Omental fat pad (tissue), 4 donors: ENCODE measurements around the gene NPHP1. TPM values are rescaled to one million over a fixed set of nuclear protein-coding genes. Genes with fewer than 3 reads are reported as not detected.
"Not testable (repeated sequence)": the region's sequence is repeated elsewhere in the genome, so short reads cannot be mapped to it uniquely, and the experiment has no call there.

Source experiments
- ATAC-seq: fragments of 150-250 bp; one replicate; pipeline ENCODE4 v1.9.1; 2016; ENCODE audit warnings: mild to moderate bottlenecking, moderate library complexity; ENCODE audit not compliant: low FRiP score
- DNase-seq: peaks from one replicate; pipeline ENCODE4 v3.0.0-alpha.2; 2019; ENCODE audit warnings: low spot score
- total RNA-seq, 4 donors: library from RNA; depleted of rRNA; stranded (reverse); fragments of >200 nt; gene quantifications; one replicate each; pipeline ENCODE4 v1.1.0, GENCODE V29; 2016
- TF ChIP-seq, protein P1 (sequence below), 3 donors: fragments of 450-650 bp; IDR thresholded peaks; one replicate each; pipeline ENCODE4 v1.5.1; 2016 to 2017; ENCODE audit warnings: antibody characterized with exemption in 3 of 3, mild to moderate bottlenecking in 3 of 3, moderate library complexity in 2 of 3

The NPHP1 gene
- total RNA-seq, 4 donors from 2014 or later: 2.4 to 7.4 (median 3.7) TPM

DNA sequence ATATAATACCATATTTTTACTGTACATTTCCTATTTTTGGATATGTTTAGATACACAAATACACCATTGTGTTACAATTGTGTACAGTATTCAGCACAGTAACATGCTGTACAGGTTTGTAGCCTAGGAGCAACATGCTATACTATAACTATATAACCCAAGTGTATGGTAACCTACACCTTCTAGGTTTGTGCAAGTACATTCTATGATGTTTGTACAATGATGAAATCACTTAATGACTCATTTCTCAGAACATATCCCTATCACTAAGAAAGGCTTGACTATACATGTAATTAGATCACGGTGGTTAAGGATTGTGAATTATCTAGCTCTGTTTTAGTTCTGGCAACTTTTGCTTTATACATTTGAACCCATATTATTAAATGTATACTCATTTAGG is 31.3 kb downstream of the NPHP1 start:
- DNase-seq (no peak), ATAC-seq (no peak)
- TF ChIP-seq, protein P1, sequence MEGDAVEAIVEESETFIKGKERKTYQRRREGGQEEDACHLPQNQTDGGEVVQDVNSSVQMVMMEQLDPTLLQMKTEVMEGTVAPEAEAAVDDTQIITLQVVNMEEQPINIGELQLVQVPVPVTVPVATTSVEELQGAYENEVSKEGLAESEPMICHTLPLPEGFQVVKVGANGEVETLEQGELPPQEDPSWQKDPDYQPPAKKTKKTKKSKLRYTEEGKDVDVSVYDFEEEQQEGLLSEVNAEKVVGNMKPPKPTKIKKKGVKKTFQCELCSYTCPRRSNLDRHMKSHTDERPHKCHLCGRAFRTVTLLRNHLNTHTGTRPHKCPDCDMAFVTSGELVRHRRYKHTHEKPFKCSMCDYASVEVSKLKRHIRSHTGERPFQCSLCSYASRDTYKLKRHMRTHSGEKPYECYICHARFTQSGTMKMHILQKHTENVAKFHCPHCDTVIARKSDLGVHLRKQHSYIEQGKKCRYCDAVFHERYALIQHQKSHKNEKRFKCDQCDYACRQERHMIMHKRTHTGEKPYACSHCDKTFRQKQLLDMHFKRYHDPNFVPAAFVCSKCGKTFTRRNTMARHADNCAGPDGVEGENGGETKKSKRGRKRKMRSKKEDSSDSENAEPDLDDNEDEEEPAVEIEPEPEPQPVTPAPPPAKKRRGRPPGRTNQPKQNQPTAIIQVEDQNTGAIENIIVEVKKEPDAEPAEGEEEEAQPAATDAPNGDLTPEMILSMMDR (IDR thresholded peaks at IDR 0.05): no peak

DNA sequence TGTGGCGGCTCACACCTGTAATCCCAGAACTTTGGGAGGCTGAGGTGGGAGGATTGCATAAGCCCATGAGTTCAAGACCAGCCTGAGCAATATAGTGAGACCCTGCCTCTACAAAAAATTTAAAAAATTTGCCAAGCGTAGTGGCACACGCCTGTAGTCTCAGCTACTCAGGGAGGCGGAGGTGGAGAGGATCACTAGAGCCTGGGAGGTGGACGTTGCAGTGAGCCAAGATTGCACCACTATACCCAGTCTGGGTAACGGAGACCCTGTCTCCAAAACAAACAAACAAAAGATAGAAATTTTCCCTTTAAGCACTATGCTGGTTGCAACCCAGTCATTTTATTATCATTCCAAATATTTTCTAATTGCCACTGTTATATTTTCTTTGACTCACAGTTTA is 32.3 kb downstream of the NPHP1 start:
- no peak for ATAC-seq
- TF ChIP-seq, protein P1 (IDR thresholded peaks at IDR 0.05): no peak

GRCh38 chr2:110170102-110170501 is 34.7 kb downstream of the NPHP1 start:
- ATAC-seq (no peak), DNase-seq (no peak)
- TF ChIP-seq, protein P1 (IDR thresholded peaks at IDR 0.05): no peak

More for the DNA sequence above, 32.3 kb downstream of the NPHP1 start:
- DNase-seq: no peak

DNA sequence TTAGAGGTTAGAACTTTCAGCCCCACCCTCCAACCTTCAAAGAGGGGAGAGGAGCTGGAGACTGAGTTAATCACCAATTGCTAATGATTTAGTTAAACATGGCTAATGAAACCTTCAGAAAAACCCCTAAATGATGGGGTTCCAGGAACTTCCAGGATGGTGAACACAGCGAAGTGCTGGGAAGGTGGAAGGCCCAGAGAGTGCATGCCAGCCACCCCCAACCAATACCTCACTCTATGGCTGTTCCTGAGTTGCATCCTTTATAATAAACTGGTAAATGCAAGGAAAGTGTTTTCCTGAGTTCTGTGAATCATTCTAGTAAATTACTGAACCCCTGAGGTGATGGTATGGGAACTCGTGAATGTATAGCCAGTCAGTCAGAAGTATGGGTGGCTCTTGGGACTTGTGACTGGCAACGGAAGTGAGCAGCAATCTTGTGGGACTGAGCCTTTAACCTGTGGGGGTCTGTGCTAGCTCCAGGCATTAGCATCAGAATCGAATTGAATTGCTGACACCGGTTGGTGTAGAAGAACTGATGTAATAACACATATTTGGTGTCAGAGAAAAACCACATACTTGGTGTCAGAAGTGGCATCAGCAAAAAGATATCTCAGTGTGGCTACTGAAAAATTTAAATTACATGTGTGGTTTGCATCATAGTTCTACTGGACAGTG is 37.4 kb downstream of the NPHP1 start:
- ATAC-seq (no peak), DNase-seq (no peak)
- TF ChIP-seq, protein P1 (IDR thresholded peaks at IDR 0.05): no peak

DNA sequence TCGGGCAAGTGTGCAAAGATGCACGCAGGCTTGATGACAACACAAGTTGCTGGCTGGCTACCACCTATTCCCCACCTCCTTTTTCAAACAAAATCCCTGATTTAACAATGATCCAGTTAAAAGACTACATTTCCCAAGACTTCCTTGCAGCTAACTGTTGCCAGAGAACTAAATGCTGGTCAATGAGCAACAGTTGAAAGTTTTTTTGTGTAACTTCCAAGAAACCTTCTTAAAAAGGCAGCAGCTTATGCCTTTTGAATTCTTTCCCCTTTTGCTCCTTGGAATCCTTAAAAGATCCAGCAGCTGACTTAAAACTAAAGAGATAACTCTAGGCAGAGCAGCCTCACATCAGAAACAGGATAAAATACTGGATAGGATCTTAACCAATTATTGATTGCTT is 38.5 kb downstream of the NPHP1 start:
- TF ChIP-seq, protein P1 (IDR thresholded peaks at IDR 0.05): no peak
- no peak for ATAC-seq
- DNase-seq: no peak

- DNase-seq (no peak), ATAC-seq (peak; percentile 85)
- TF ChIP-seq, protein P1 (IDR thresholded peaks at IDR 0.05): no peak
Observed at GRCh38 chr2:110157153-110157793, 47.5 kb downstream of the NPHP1 start.

- not testable (repeated sequence) for ATAC-seq, DNase-seq
Observed at GRCh38 chr2:110154828-110155227, 50.0 kb downstream of the NPHP1 start.

DNA sequence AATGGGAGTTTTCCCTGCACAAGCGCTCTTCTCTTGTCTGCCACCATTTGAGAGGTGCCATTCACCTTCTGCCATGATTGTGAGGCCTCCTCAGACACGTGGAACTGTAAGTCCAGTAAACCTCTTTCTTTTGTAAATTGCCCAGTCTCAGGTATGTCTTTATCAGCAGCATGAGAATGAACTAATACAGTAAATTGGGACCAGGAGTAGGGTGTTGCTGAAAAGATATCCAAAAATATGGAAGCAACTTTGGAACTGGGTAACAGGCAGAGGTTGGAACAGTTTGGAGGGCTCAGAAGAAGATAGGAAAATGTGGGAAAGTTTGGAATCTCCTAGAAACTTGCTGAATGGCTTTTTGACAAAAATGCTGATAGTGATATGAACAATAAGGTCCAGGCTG is 50.6 kb downstream of the NPHP1 start:
- not testable (repeated sequence) for ATAC-seq, DNase-seq
